ENCODE results near the gene MMP20.
A peak's percentile ranks its signal among the peaks of the same experiment; 100 is the strongest.

MMP20 gene, protein sequence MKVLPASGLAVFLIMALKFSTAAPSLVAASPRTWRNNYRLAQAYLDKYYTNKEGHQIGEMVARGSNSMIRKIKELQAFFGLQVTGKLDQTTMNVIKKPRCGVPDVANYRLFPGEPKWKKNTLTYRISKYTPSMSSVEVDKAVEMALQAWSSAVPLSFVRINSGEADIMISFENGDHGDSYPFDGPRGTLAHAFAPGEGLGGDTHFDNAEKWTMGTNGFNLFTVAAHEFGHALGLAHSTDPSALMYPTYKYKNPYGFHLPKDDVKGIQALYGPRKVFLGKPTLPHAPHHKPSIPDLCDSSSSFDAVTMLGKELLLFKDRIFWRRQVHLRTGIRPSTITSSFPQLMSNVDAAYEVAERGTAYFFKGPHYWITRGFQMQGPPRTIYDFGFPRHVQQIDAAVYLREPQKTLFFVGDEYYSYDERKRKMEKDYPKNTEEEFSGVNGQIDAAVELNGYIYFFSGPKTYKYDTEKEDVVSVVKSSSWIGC

DNA sequence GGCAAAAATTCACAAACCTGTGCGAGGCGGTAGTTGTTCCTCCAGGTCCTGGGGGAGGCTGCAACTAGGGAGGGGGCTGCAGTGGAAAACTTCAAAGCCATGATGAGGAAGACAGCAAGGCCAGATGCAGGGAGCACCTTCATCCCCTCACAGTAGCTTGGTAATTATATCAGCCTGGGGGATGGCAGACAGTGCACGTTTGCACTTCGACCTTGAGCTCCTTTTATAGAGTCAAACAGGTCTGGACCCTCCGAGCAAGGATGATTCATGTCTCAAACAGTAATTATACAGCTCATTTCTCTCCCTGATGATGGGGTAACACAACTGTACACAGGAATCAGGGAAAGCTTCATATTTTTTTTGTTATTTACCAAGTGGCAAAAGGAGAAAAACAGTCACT, at the start of gene MMP20:
Gene MMP20 (minus strand): TSS at position 156 of the 400 bp plus-strand sequence. CDS start 13 bp downstream, at position 143.
- DNase-seq: no peak
- in situ Hi-C loops (cut with HindIII; ENCODE audit: low pct_ligation_motif_present, low pct_unique_long_range_greater_than_20kb, low sequenced_read_pairs): no loop called here

DNA sequence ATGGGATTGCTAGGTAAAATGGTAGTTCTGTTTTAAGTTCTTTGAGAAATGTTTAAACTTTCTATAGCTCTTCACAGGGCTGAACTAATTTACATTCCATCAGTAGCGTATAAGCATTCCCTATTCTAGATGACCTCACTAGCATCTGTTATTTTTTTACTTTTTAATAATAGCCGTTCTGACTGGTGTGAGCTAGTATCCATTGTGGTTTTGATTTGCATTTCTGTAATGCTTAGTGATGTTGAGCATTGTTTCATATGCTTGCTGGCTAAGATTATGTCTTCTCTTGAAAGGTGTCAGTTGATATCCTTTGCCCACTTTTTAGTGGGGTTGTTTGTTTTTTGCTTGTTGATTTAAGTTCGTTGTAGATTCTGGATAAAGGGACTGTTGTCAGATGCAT, 44.5 kb upstream of the MMP20 start:
- no peak for DNase-seq
- in situ Hi-C loops (cut with HindIII; ENCODE audit: low pct_ligation_motif_present, low pct_unique_long_range_greater_than_20kb, low sequenced_read_pairs): no loop called here

DNA sequence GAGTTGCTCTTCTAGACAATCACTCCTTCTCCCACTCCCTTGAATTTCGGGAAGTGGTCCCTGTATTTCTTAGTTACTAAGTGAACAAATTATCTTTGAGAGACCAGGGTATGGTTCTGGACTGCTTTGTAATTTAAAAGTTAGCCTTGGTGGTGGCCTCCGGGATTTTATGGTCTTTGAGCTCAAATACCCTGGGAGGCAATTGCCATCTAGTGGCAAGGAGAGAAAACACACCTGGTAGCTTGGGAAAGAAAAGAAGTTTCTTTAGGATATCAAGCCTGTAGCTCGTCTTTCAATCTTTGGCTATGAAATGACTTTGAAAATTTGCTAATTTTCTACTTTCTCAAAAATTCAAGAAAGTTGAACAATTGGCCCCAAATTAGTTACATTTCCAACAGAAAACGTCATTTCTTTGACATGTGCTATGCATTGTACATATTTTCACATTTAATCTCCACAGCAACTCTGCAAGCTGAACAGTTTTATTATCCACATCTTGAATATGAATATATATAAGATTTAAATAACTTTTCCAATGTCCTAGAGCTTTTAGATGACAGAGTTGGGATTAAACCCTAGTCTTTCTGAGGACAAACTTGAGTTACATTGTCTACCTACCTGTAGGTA, 41.3 kb upstream of the MMP20 start:
- in situ Hi-C loops (cut with HindIII; ENCODE audit: low pct_ligation_motif_present, low pct_unique_long_range_greater_than_20kb, low sequenced_read_pairs): no loop called here
- peak; percentile 59 for DNase-seq

GRCh38 chr11:102664001-102664752, 39.0 kb upstream of the MMP20 start:
- in situ Hi-C loops (cut with HindIII; ENCODE audit: low pct_ligation_motif_present, low pct_unique_long_range_greater_than_20kb, low sequenced_read_pairs): no loop called here
- no peak for DNase-seq

GRCh38 chr11:102662607-102663006, 37.5 kb upstream of the MMP20 start:
- in situ Hi-C loops (cut with HindIII; ENCODE audit: low pct_ligation_motif_present, low pct_unique_long_range_greater_than_20kb, low sequenced_read_pairs): no loop called here
- no peak for DNase-seq

DNA sequence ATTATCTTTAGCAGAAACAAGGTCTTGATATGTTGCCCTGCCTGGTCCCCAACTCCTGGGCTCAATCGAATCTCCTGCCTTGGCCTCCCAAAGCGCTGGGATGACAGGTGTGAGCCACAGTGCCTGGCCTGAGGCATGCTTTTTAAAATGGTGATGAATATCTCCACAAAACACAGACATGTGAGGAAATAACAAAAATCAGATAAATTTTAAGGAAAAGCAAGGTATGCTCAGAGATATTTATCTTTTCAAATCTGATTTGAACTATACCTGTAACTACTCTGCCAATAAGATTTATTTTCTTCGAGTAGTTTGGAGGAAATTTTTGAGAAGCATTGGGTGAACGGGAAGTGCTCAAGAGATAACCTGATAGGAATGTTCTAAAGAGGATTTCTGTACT, 35.9 kb upstream of the MMP20 start:
- no peak for DNase-seq
- in situ Hi-C loops (cut with HindIII; ENCODE audit: low pct_ligation_motif_present, low pct_unique_long_range_greater_than_20kb, low sequenced_read_pairs): no loop called here

DNA sequence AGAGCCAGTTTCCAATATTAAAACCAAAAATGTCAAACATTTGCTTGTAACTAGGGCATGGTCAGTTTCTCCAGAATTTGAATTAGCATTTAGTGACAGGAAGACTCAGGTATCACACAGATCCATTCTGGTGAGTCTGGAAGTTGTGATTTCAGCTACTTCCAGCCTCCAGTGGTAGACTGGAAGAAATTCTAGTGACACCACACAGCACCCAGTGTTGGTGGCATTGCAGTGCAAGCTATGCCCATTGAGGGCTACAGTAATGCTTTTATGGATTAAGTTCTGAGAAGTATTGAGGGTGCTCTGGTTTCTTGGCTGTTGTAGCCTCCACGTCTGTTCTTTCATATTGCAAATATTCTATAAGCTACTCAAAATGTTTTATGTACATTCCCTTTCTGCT, 31.4 kb upstream of the MMP20 start:
- in situ Hi-C loops (cut with HindIII; ENCODE audit: low pct_ligation_motif_present, low pct_unique_long_range_greater_than_20kb, low sequenced_read_pairs): no loop called here
- DNase-seq: no peak

DNA sequence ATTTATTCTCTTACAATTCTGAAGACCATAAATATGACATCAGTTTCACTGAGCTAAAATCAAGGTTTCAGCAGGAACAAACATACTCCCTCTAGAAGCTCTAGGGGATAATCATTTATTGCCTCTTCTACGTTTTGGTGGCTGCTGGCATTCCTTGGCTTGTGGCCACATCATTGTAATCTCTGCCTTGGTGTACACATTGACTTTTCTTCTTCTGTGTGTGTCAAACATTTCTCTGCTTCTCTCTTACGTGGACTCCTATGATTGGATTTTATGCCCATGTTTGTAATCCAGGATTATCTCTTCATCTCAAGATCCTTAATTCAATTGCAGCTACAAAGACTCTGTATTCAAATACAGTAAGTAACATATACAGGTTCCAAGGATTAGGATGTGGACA, 30.4 kb upstream of the MMP20 start:
- no peak for DNase-seq
- in situ Hi-C loops (cut with HindIII; ENCODE audit: low pct_ligation_motif_present, low pct_unique_long_range_greater_than_20kb, low sequenced_read_pairs): no loop called here

DNA sequence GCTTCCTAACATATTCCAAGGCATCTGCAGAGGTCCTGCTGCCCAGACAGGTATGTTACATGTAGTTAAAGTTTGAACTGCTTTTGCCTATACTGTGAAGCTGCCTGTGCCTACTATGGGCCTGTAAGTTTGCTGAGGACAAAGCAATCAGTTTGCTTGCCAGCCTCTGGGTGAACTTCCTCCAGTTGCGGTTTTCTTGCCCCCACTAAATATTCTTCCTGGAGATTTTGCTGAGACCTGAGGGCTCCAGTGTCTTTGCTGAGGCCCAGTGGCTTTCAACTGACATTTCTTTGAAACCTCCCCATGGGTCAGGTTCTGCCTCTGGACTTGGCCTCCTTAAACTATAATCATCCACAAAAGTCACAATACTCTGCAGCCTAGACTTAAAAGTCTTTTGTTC, 29.6 kb upstream of the MMP20 start:
- in situ Hi-C loops (cut with HindIII; ENCODE audit: low pct_ligation_motif_present, low pct_unique_long_range_greater_than_20kb, low sequenced_read_pairs): no loop called here
- no peak for DNase-seq

GRCh38 chr11:102653744-102654291, 28.7 kb upstream of the MMP20 start:
- in situ Hi-C loops (cut with HindIII; ENCODE audit: low pct_ligation_motif_present, low pct_unique_long_range_greater_than_20kb, low sequenced_read_pairs): no loop called here
- DNase-seq: no peak

DNA sequence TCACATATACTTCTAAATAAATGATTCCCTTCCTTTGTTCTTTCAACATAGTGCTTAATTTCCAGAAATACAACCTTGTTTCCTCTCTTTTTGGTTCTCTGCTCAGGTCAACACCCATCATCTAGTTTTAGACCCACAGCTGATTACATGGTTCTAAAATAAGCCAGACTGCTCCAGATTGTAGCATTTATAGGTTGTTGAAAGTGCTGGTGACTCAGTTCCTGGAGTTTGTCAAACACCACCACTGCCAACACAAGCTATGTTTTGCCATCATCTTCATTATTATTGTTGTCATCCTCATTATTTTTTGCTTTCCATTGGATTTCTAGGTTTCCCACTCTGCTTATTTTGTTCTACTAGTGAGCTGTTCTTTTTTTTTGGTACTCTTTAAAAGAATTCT, 22.3 kb upstream of the MMP20 start:
- no peak for DNase-seq
- in situ Hi-C loops (cut with HindIII; ENCODE audit: low pct_ligation_motif_present, low pct_unique_long_range_greater_than_20kb, low sequenced_read_pairs): no loop called here

DNA sequence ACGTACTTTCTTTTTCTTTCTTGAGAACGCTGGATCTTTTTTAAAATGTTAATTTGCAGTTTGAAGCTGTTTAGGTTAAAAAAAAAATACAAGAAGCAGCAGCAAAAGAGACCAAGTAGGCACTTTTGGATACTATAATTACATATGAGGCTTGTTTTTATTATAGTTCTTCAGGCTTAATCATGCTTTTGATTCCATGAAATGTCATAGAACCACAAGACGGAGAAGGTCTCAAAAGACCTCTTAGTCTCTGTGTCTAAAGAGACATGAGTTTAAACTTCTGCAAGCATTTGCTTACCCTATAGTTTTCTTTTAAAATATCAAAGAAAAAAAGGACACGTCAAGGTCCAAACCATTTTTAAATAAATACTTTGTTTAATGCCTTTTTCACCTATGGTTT, 18.8 kb upstream of the MMP20 start:
- in situ Hi-C loops (cut with HindIII; ENCODE audit: low pct_ligation_motif_present, low pct_unique_long_range_greater_than_20kb, low sequenced_read_pairs): no loop called here

GRCh38 chr11:102640946-102641345, 15.8 kb upstream of the MMP20 start:
- in situ Hi-C loops (cut with HindIII; ENCODE audit: low pct_ligation_motif_present, low pct_unique_long_range_greater_than_20kb, low sequenced_read_pairs): no loop called here
- DNase-seq: no peak

More for the DNA sequence above, 18.8 kb upstream of the MMP20 start:
- DNase-seq: no peak

- no peak for DNase-seq
- in situ Hi-C loops (cut with HindIII; ENCODE audit: low pct_ligation_motif_present, low pct_unique_long_range_greater_than_20kb, low sequenced_read_pairs): no loop called here
These were observed 14.5 kb upstream of the MMP20 start for GRCh38 chr11:102639656-102640055.

DNA sequence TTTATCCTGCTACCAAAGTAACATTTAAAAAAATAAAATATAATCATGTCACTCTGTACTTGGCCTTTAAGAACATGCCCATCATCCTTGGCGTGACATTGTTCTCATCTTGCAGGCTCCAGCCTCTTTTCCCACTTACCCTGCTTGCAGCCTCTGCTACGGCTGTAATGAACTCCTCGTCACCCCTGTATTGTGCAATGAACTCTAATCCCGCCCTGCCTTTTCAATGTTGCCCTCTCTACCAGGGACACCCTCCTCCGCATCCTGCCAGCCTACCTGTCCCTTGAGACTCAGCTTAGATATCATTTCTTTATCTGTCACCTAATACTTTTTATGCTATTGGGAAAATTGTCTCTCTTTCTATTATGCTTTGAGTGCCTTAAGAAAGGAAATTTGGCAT, 12.6 kb upstream of the MMP20 start:
- in situ Hi-C loops (cut with HindIII; ENCODE audit: low pct_ligation_motif_present, low pct_unique_long_range_greater_than_20kb, low sequenced_read_pairs): no loop called here
- no peak for DNase-seq

- in situ Hi-C loops (cut with HindIII; ENCODE audit: low pct_ligation_motif_present, low pct_unique_long_range_greater_than_20kb, low sequenced_read_pairs): no loop called here
- DNase-seq: no peak
These were observed 8.4 kb upstream of the MMP20 start for GRCh38 chr11:102633385-102634026.

- in situ Hi-C loops (cut with HindIII; ENCODE audit: low pct_ligation_motif_present, low pct_unique_long_range_greater_than_20kb, low sequenced_read_pairs): no loop called here
- DNase-seq: no peak
These were observed 6.9 kb upstream of the MMP20 start for GRCh38 chr11:102632026-102632425.

- in situ Hi-C loops (cut with HindIII; ENCODE audit: low pct_ligation_motif_present, low pct_unique_long_range_greater_than_20kb, low sequenced_read_pairs): no loop called here
- no peak for DNase-seq
These were observed 5.7 kb upstream of the MMP20 start for GRCh38 chr11:102630598-102631448.

Measured in ACHN (cell line).